Parathyroid adenoma (tissue), 2 donors: ENCODE data around the gene FARSA.

ENCODE experiments used
- H2AFZ ChIP-seq: fragments of 300-600 bp; sonication (generic); one replicate; pipeline ENCODE4 v1.7.0; 2017; ENCODE audit warnings: antibody characterized with exemption, mild to moderate bottlenecking
- H3K27ac ChIP-seq: fragments of 300-600 bp; sonication (generic); one replicate; pipeline ENCODE4 v1.7.0; 2017
- H3K27me3 ChIP-seq: fragments of 300-600 bp; sonication (generic); one replicate; pipeline ENCODE4 v1.7.0; 2017; ENCODE audit warnings: low read length; ENCODE audit not compliant: control insufficient read depth, insufficient read depth
- H3K36me3 ChIP-seq: fragments of 300-600 bp; sonication (generic); one replicate; pipeline ENCODE4 v1.7.0; 2017; ENCODE audit warnings: low read length; ENCODE audit not compliant: control insufficient read depth, insufficient read depth
- H3K4me1 ChIP-seq: fragments of 300-600 bp; sonication (generic); one replicate; pipeline ENCODE4 v1.7.0; 2017; ENCODE audit warnings: control low read depth
- H3K4me2 ChIP-seq: fragments of 300-600 bp; sonication (generic); one replicate; pipeline ENCODE4 v1.7.0; 2017; ENCODE audit warnings: low read length
- H3K4me3 ChIP-seq: fragments of 300-600 bp; sonication (generic); one replicate; pipeline ENCODE4 v1.7.0; 2017; ENCODE audit warnings: low read depth, low read length
- H3K79me2 ChIP-seq: fragments of 300-600 bp; sonication (generic); one replicate; pipeline ENCODE4 v1.7.0; 2017; ENCODE audit warnings: control low read depth
- H3K9ac ChIP-seq: fragments of 300-600 bp; sonication (generic); one replicate; pipeline ENCODE4 v1.7.0; 2017; ENCODE audit warnings: mild to moderate bottlenecking
- H3K9me3 ChIP-seq: fragments of 300-600 bp; sonication (generic); one replicate; pipeline ENCODE4 v1.7.0; 2017; ENCODE audit warnings: low read length; ENCODE audit not compliant: control insufficient read depth
- CTCF ChIP-seq: fragments of 300-600 bp; sonication (generic); IDR thresholded peaks from one replicate; pipeline ENCODE4 v1.7.0; 2017; ENCODE audit warnings: antibody characterized with exemption, mild to moderate bottlenecking
- donor health status: primary hyperparathyroidism.

The FARSA gene

DNA sequence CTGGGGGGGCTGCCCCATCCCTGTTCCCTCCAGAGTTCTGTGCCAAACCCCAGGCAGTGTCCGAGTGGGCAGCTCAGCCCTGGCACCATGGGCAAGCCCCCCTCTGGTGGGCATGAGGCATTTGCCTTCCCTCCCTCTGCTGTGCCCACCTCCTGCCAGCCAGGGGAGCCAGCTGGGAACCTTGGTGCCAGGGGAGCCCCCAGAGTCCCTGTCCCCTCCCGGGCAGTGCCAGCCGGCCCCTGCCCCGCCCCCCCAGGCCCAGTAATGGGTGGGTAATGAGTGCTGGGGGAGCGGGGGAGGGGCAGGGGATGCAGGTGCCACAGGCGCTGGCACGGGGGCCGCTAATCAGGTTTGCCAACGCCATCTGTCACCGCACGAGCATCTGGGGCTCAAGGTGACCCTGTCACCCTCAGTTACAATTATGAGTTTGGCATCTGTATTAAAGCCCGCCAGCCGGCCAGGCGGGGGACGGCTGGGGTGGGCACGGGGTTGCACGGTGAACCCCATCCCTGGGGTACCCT lies 41.8 kb upstream of the FARSA start:
- TF ChIP-seq CTCF = no peak
- H2AFZ ChIP-seq = no peak overlapping the region

DNA sequence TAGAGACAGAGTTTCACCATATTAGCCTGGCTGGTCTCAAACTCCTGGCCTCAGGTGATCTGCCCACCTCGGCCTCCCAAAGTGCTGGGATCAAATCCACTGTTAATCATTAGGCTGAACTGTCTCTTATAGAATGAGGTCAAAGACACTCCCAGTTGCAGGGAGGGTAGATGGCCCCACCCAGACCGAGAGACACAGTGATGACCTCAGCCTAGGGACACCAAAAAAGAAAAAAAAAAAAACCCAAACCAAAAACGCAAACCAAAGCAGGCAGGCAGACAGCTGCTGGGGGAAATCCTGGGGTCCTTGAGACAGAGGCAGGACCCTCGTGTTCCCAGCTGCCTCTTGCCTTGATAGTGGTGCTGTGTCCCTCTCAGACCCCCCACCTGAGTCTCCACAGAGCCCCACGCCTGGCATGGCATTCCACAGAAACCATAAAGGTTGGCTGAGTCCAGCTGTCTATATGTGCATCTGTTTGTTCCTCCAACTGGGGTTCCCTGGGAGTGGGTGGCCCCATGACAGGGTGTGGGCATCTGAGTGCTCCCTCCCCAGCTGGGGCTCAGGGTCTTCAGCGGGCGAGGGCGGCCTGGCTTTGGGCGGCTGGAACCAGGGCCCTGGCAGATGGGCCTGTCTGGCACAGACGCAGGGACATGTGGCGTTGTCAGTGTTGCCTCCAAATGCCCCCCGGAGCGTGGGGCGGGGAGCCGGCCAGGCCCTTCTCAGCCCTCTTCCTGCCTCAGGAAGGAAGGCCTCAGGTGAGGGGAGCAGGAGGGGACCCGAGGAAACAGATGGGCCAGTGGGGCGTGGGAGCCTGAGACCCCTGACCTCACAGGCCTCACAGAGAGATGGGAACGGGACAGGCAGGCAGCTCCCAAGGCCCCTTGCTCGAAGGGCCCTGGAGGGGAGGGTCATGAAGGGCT lies 41.0 kb upstream of the FARSA start:
- no peak overlapping the region for H2AFZ ChIP-seq
- no peak overlapping the region for H3K4me2 ChIP-seq
- H3K27ac ChIP-seq = no peak overlapping the region

More for the DNA sequence above, 41.8 kb upstream of the FARSA start:
- no peaks in the 10 kb centered on the region for H3K36me3 ChIP-seq
- H3K27ac ChIP-seq = no peak overlapping the region
- no peaks in the 10 kb centered on the region for H3K4me1 ChIP-seq
- no peak overlapping the region for H3K4me2 ChIP-seq
- H3K27me3 ChIP-seq = no peaks in the 10 kb centered on the region
- no peaks in the 10 kb centered on the region for H3K9me3 ChIP-seq
- H3K4me3 ChIP-seq = no peak overlapping the region
- H3K9ac ChIP-seq = no peak overlapping the region
- no peaks in the 10 kb centered on the region for H3K79me2 ChIP-seq

GRCh38 chr19:12973236-12973635 lies 39.7 kb upstream of the FARSA start:
- no peaks in the 10 kb centered on the region for H3K79me2 ChIP-seq
- H3K4me1 ChIP-seq = peaks cover 5% of the 10 kb centered on the region
- H3K27me3 ChIP-seq = no peaks in the 10 kb centered on the region
- H3K27ac ChIP-seq = no peak overlapping the region
- no peaks in the 10 kb centered on the region for H3K9me3 ChIP-seq
- H3K4me2 ChIP-seq = no peak overlapping the region
- H3K36me3 ChIP-seq = no peaks in the 10 kb centered on the region
- H3K4me3 ChIP-seq = no peak overlapping the region
- H2AFZ ChIP-seq = no peak overlapping the region
- no peak for TF ChIP-seq CTCF
- no peak overlapping the region for H3K9ac ChIP-seq

More for the DNA sequence above, 41.0 kb upstream of the FARSA start:
- Histone ChIP-seq H3K9me3 (no peaks in the 10 kb centered on the region), H3K79me2 (no peaks in the 10 kb centered on the region), H3K36me3 (no peaks in the 10 kb centered on the region), H3K27me3 (no peaks in the 10 kb centered on the region), H3K4me3 (no peak overlapping the region), H3K4me1 (peaks cover 4% of the 10 kb centered on the region), H3K9ac (no peak overlapping the region)
- TF ChIP-seq CTCF = no peak

DNA sequence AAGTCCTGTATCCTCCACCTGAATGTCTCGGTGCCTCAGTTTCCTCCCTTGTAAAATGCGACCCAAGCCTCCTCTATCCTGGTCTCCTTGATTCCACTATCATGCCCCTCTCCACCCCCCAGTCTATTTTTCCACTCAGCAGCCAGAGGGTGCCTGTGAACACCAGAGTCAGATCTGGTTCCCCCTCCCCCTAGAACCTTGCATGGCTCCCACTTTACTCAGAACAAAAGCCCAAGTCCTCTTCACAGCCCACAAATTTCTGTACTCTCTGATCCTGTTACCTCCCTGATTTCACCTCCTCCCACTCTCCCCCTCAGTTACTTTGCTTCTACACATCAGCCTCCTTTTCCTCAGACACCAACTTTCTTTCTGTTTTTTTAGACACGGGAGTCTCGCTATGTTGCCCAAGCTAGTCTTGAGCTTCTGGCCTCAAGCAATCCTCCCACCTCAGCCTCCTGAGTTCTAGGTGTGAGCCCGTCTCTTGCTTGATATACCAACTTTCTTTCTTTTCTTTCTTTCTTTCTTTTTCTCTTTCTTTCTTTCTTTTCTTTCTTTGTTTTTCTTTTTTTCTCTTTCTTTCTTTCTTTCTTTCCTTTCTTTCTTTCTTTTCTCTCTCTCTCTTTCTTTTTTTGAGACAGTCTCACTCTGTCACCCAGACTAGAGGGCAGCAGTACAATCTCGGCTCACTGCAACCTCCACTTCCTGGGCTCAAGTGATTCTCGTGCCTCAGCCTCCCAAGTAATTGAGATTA lies 36.7 kb upstream of the FARSA start:
- H3K4me1 ChIP-seq = peaks cover 5% of the 10 kb centered on the region
- no peaks in the 10 kb centered on the region for H3K36me3 ChIP-seq
- H3K27ac ChIP-seq = no peak overlapping the region
- no peaks in the 10 kb centered on the region for H3K9me3 ChIP-seq
- no peak overlapping the region for H3K4me3 ChIP-seq
- H3K79me2 ChIP-seq = no peaks in the 10 kb centered on the region
- H3K27me3 ChIP-seq = no peaks in the 10 kb centered on the region
- H2AFZ ChIP-seq = no peak overlapping the region
- H3K4me2 ChIP-seq = no peak overlapping the region
- no peak for TF ChIP-seq CTCF
- H3K9ac ChIP-seq = no peak overlapping the region
